ENCODE results near the gene ZNF212.

DNA sequence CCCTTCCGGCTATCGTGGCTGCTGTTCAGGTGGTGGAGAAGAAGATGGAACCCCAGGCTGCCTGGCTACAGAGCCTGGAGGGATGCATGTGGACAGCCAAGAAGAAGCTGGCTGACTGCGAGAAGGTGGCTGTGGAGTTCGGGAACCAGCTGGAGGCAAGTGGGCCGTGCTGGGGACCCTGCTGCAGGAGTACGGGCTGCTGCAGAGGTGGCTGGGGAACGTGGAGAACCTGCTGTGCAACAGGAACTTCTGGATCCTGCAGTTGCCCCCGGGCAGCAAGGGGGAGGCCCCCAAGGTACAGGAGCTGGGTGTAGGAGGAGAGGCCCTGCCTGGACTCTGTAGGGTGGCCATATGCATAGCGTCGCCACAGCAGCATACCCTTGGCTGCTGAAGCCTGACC, 48.2 kb downstream of the ZNF212 start:
- TF ChIP-seq CTCF (IDR thresholded peaks at IDR 0.05; ENCODE audit: insufficient read depth, low read length), result no peak
- TF ChIP-seq, protein P1, sequence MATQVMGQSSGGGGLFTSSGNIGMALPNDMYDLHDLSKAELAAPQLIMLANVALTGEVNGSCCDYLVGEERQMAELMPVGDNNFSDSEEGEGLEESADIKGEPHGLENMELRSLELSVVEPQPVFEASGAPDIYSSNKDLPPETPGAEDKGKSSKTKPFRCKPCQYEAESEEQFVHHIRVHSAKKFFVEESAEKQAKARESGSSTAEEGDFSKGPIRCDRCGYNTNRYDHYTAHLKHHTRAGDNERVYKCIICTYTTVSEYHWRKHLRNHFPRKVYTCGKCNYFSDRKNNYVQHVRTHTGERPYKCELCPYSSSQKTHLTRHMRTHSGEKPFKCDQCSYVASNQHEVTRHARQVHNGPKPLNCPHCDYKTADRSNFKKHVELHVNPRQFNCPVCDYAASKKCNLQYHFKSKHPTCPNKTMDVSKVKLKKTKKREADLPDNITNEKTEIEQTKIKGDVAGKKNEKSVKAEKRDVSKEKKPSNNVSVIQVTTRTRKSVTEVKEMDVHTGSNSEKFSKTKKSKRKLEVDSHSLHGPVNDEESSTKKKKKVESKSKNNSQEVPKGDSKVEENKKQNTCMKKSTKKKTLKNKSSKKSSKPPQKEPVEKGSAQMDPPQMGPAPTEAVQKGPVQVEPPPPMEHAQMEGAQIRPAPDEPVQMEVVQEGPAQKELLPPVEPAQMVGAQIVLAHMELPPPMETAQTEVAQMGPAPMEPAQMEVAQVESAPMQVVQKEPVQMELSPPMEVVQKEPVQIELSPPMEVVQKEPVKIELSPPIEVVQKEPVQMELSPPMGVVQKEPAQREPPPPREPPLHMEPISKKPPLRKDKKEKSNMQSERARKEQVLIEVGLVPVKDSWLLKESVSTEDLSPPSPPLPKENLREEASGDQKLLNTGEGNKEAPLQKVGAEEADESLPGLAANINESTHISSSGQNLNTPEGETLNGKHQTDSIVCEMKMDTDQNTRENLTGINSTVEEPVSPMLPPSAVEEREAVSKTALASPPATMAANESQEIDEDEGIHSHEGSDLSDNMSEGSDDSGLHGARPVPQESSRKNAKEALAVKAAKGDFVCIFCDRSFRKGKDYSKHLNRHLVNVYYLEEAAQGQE (IDR thresholded peaks at IDR 0.05; ENCODE audit: insufficient replicate concordance, low read depth), result no peak

Data from HL-60 (cell line).